Tibial artery (tissue), 4 donors: ENCODE measurements around the gene GTPBP8.

Experiments
- DNase-seq, 2 donors: peaks; one replicate each; pipeline ENCODE4 v3.0.0-alpha.2; 2019
- H3K27ac ChIP-seq, 2 donors: fragments of 200-600 bp; sonication (generic) in 1 of 2; 1 replicate in 1 of 2; 2 replicates in 1 of 2; pipeline ENCODE4 v1.5.1; 2018 to 2019; ENCODE audit warnings: mild to moderate bottlenecking in 1 of 2
- H3K27me3 ChIP-seq, 2 donors: fragments of 200-600 bp; sonication (generic) in 1 of 2; one replicate each; pipeline versions ENCODE4 v1.5.1 to v1.6.0; 2016 to 2019
- H3K36me3 ChIP-seq, 3 donors: fragments of 200-600 bp; sonication (generic) in 2 of 3; one replicate each; pipeline ENCODE4 v1.5.1; 2016 to 2019; ENCODE audit warnings: mild to moderate bottlenecking in 2 of 3
- H3K4me1 ChIP-seq, 4 donors: fragments of 200-600 bp; sonication (generic) in 2 of 4; 1 replicate in 3 of 4; 2 replicates in 1 of 4; pipeline ENCODE4 v1.5.1; 2016 to 2019
- H3K4me3 ChIP-seq, 2 donors: fragments of 200-600 bp; sonication (generic) in 1 of 2; 1 replicate in 1 of 2; 2 replicates in 1 of 2; pipeline ENCODE4 v1.5.1; 2018 to 2019; ENCODE audit warnings: mild to moderate bottlenecking in 2 of 2
- H3K9me3 ChIP-seq, 3 donors: fragments of 200-600 bp; sonication (generic) in 1 of 3; one replicate each; pipeline ENCODE4 v1.5.1; 2016 to 2019
- intact Hi-C: fragments of 100-400 bp; cut with DNase I; formaldehyde crosslinking; loops from one replicate; pipeline ENCODE4 v1.15.0; 2023; ENCODE audit warnings: low total_unique reads
- TF ChIP-seq, protein P1 (sequence below), 2 experiments: fragments of 200-600 bp in 1 of 2; fragments of 450-650 bp in 1 of 2; IDR thresholded peaks; one replicate each; pipeline ENCODE4 v1.5.1; 2017 to 2019; ENCODE audit warnings: antibody characterized with exemption in 2 of 2, mild to moderate bottlenecking in 1 of 2, moderate library complexity in 1 of 2

The GTPBP8 gene

DNA sequence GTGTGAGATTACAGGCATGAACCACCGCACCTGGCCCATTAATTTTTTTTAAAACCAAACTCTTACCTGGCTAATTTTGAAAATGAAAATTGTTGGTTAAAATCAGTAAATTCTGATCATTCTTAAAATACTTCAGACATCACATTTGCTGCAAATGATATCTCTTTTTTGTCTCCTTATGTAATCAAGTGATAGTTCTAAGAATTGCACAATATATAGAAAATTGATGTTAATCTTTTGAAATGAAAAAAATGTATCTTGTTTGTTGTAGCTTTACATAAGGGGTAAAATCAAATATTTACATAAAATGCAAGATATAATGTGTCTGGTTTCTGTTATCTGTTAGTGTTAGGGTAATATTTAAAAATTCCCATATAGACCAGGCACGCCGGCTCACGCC, 5.0 kb downstream of the GTPBP8 start:
- DNase-seq = no peak
- Histone ChIP-seq H3K27me3 (no peaks in the 10 kb centered on the region), H3K36me3 (peaks cover 10 to 12% (median 11%) of the 10 kb centered on the region in 3 donors), H3K9me3 (no peaks in the 10 kb centered on the region), H3K27ac (peak overlapping the region; percentile 51 to 58), H3K4me3 (no peak overlapping the region), H3K4me1 (peaks cover 0 to 55% (median 14%) of the 10 kb centered on the region in 4 donors)
- TF ChIP-seq, protein P1, sequence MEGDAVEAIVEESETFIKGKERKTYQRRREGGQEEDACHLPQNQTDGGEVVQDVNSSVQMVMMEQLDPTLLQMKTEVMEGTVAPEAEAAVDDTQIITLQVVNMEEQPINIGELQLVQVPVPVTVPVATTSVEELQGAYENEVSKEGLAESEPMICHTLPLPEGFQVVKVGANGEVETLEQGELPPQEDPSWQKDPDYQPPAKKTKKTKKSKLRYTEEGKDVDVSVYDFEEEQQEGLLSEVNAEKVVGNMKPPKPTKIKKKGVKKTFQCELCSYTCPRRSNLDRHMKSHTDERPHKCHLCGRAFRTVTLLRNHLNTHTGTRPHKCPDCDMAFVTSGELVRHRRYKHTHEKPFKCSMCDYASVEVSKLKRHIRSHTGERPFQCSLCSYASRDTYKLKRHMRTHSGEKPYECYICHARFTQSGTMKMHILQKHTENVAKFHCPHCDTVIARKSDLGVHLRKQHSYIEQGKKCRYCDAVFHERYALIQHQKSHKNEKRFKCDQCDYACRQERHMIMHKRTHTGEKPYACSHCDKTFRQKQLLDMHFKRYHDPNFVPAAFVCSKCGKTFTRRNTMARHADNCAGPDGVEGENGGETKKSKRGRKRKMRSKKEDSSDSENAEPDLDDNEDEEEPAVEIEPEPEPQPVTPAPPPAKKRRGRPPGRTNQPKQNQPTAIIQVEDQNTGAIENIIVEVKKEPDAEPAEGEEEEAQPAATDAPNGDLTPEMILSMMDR (IDR thresholded peaks at IDR 0.05) = no peak
- intact Hi-C loops = no loop called here

DNA sequence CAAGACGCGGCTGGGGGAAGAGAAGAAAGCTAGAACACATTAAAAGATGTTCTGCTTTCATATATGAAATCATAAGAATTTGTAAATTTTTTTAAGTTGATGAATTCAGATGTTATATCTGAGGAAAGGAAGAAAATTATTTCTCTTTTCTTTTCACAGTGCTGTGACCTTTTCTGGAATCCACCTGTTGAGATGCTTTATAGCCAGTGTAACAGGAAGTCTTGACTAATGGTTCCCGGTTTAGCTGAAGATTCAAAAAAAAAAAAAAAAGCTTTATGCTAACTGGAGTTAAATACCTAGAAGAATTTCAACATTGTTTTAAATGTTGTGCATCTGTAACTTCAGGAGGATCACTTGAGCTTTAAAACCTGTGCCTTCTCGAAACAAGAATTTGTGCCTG, 9.9 kb downstream of the GTPBP8 start:
- H3K36me3 ChIP-seq = peaks cover 18 to 57% (median 53%) of the 10 kb centered on the region in 3 donors
- H3K9me3 ChIP-seq = no peaks in the 10 kb centered on the region
- peaks cover 0 to 28% (median 9%) of the 10 kb centered on the region in 4 donors for H3K4me1 ChIP-seq
- intact Hi-C loops = no loop called here
- H3K27ac ChIP-seq = no peak overlapping the region
- H3K4me3 ChIP-seq = no peak overlapping the region
- TF ChIP-seq, protein P1 (IDR thresholded peaks at IDR 0.05) = no peak
- no peak for DNase-seq
- no peaks in the 10 kb centered on the region for H3K27me3 ChIP-seq

DNA sequence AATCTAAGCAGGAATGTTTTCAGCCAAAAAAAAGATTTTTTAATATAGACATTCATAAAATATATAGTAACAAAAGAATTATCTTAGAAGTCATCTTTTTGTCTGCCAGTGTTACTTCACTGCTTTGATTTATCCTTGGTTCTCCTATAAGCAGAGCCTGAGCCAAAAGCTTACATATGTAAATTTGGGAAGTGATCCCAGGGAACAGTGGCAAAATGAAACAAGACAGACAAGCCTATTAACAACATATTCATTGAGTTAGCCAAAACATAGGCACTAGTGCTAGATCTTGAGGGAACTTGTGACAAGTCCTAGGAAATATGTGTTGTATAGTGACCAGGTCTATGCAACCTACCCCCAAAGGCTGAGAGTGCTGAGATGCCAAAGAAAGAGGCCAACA, 11.3 kb downstream of the GTPBP8 start:
- peaks cover 0 to 14% (median 9%) of the 10 kb centered on the region in 4 donors for H3K4me1 ChIP-seq
- no peak overlapping the region for H3K27ac ChIP-seq
- no peak for DNase-seq
- H3K4me3 ChIP-seq = no peak overlapping the region
- H3K9me3 ChIP-seq = no peaks in the 10 kb centered on the region
- intact Hi-C loops = no loop called here
- H3K36me3 ChIP-seq = peaks cover 28 to 70% (median 67%) of the 10 kb centered on the region in 3 donors
- TF ChIP-seq, protein P1 (IDR thresholded peaks at IDR 0.05) = no peak
- H3K27me3 ChIP-seq = no peaks in the 10 kb centered on the region

DNA sequence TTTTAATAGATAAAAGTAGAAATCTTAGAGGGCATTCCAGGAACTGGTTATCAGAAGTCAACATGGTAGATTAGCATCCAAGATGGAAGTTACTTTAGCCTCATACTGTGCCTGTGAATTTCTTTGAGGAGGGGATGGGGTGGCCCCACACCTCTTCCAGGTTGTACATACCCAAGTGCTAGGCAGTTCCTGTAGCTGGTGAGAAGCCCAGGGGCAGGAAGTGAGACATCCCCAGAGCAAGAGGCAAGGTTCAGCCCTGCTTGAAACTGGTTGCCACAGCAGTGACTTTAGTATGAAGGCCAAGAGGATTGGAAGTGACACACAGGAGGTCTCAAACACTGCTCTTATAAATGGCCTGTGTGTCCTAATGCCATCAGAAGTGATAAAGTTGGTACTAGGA, 11.9 kb downstream of the GTPBP8 start:
- TF ChIP-seq, protein P1 (IDR thresholded peaks at IDR 0.05) = no peak
- Histone ChIP-seq H3K4me3 (no peak overlapping the region), H3K36me3 (peaks cover 32 to 77% (median 72%) of the 10 kb centered on the region in 3 donors), H3K9me3 (no peaks in the 10 kb centered on the region), H3K27ac (no peak overlapping the region), H3K27me3 (no peaks in the 10 kb centered on the region), H3K4me1 (peaks cover 0 to 11% (median 7%) of the 10 kb centered on the region in 4 donors)
- intact Hi-C loops = no loop called here
- DNase-seq = no peak

DNA sequence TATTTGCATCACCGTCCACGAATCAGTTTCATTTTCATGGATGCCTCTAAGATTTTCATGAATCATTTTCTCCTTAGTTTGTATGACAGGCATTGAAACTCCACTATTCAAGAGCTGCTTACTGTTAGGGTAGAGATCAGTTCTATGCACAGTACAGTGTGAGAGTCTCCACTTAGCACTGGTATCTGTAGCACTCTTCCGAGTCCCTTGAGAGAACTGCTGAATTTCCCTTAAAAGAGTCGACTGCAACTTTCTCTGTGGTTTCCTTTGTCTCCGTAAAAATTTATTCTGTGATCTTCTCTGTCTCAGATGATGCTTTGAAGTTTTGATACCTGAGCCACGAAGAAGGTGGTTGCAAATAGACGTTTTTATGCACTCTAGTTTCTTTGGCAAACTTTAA, 14.8 kb downstream of the GTPBP8 start:
- TF ChIP-seq, protein P1 (IDR thresholded peaks at IDR 0.05) = no peak
- intact Hi-C loops = no loop called here
- peaks cover 35 to 87% (median 85%) of the 10 kb centered on the region in 3 donors for H3K36me3 ChIP-seq
- peaks cover 0 to 5% (median 2%) of the 10 kb centered on the region in 4 donors for H3K4me1 ChIP-seq
- no peak for DNase-seq
- H3K27ac ChIP-seq = no peak overlapping the region
- no peaks in the 10 kb centered on the region for H3K27me3 ChIP-seq
- no peaks in the 10 kb centered on the region for H3K9me3 ChIP-seq
- H3K4me3 ChIP-seq = no peak overlapping the region
